ENCODE results near the gene MACROD2. TPM values are rescaled to one million over a fixed set of nuclear protein-coding genes. Genes with fewer than 3 reads are reported as not detected.

Gene MACROD2
- total and polyA plus RNA-seq, 2 of the 4 experiments (the other 2 are of a cell fraction) = not detected

DNA sequence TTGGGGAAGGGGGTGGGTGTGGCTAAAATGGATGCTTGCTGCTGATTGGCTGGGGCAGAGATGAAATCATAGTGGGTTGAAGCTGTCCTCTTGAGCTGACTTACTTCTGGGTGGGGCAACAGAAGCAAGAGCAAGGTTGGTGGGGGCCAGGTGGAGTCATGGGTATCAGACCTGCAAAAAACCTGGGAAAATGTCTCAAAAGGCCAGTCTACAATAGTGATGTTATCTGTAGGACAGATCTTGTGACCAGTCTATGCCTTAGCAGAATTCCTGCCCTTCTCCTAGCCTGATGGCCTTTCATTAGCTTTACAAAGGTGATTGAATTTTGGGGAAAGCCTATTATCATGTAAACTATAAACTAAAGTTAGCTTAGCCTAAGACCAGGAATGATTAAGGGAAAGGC, 1632.2 kb downstream of the MACROD2 start:
- H3K23ac ChIP-seq (ENCODE audit: low read depth, low read length) = no peak overlapping the region
- H3K27me3 ChIP-seq (ENCODE audit: control insufficient read depth, insufficient read depth, low read length) = no peaks in the 10 kb centered on the region; the same call in 1 of the 2 replicates
- no peak overlapping the region for H2AK9ac ChIP-seq (replicated peaks; ENCODE audit: low read depth, low read length, poor library complexity)
- DNase-seq (no peak), ATAC-seq (ENCODE audit: low read depth) (no peak)
- no peak overlapping the region for H3K27ac ChIP-seq (ENCODE audit: insufficient read depth, low read length)
- POLR2A ChIA-PET (ENCODE audit: unreplicated experiment) = no interaction called here
- no peak overlapping the region for H2BK15ac ChIP-seq (ENCODE audit: low read depth, low read length)
- no peak overlapping the region for H3K14ac ChIP-seq (replicated peaks; ENCODE audit: low read depth, low read length)
- no peak overlapping the region for H2BK120ac ChIP-seq (ENCODE audit: low read depth, low read length)
- H3K9me3 ChIP-seq (ENCODE audit: control insufficient read depth, insufficient read depth, low read length) = no peaks in the 10 kb centered on the region
- no peaks in the 10 kb centered on the region for H3K79me1 ChIP-seq (ENCODE audit: low read depth in 1 of 2, low read length in 2 of 2)
- in situ Hi-C loops (cut with MboI; ENCODE audit: low sequenced_read_pairs) = no loop called here
- H3K4me3 ChIP-seq (ENCODE audit: insufficient read depth, low read depth, low read length) = no peak overlapping the region
- no peak overlapping the region for H3K18ac ChIP-seq (ENCODE audit: low read depth, low read length)
- H4K8ac ChIP-seq (ENCODE audit: low read depth in 2 of 2, low read length in 2 of 2) = no peak overlapping the region
- no peak overlapping the region for H3K4me2 ChIP-seq (ENCODE audit: low read depth, low read length)
- TF ChIP-seq CEBPB (IDR thresholded peaks at IDR 0.05; ENCODE audit: low read depth, low read length) = no peak
- TF ChIP-seq NFE2L2 (IDR thresholded peaks at IDR 0.05; ENCODE audit: low read depth, low read length) = no peak
- no peak for TF ChIP-seq MAFK (IDR thresholded peaks at IDR 0.05; ENCODE audit: low read depth, low read length)
- no peak for TF ChIP-seq RFX5 (IDR thresholded peaks at IDR 0.05; ENCODE audit: low read depth, low read length)
- TF ChIP-seq MAZ (IDR thresholded peaks at IDR 0.05; ENCODE audit: borderline replicate concordance, low read depth, low read length) = no peak
- TF ChIP-seq BHLHE40 (IDR thresholded peaks at IDR 0.05; ENCODE audit: low read depth, low read length) = no peak
- TF ChIP-seq, protein P1, sequence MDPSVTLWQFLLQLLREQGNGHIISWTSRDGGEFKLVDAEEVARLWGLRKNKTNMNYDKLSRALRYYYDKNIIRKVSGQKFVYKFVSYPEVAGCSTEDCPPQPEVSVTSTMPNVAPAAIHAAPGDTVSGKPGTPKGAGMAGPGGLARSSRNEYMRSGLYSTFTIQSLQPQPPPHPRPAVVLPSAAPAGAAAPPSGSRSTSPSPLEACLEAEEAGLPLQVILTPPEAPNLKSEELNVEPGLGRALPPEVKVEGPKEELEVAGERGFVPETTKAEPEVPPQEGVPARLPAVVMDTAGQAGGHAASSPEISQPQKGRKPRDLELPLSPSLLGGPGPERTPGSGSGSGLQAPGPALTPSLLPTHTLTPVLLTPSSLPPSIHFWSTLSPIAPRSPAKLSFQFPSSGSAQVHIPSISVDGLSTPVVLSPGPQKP (IDR thresholded peaks at IDR 0.05; ENCODE audit: borderline replicate concordance, low read depth, low read length) = no peak
- no peak for TF ChIP-seq POLR2A (IDR thresholded peaks at IDR 0.05; ENCODE audit: low read depth, low read length)
- no peak for TF ChIP-seq RAD21 (IDR thresholded peaks at IDR 0.05; ENCODE audit: low read length)
- TF ChIP-seq, protein P2, sequence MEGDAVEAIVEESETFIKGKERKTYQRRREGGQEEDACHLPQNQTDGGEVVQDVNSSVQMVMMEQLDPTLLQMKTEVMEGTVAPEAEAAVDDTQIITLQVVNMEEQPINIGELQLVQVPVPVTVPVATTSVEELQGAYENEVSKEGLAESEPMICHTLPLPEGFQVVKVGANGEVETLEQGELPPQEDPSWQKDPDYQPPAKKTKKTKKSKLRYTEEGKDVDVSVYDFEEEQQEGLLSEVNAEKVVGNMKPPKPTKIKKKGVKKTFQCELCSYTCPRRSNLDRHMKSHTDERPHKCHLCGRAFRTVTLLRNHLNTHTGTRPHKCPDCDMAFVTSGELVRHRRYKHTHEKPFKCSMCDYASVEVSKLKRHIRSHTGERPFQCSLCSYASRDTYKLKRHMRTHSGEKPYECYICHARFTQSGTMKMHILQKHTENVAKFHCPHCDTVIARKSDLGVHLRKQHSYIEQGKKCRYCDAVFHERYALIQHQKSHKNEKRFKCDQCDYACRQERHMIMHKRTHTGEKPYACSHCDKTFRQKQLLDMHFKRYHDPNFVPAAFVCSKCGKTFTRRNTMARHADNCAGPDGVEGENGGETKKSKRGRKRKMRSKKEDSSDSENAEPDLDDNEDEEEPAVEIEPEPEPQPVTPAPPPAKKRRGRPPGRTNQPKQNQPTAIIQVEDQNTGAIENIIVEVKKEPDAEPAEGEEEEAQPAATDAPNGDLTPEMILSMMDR (conservative IDR thresholded peaks at IDR 0.05; ENCODE audit: low read depth, low read length) = no peak
- no peaks in the 10 kb centered on the region for H3K4me1 ChIP-seq (ENCODE audit: control insufficient read depth, insufficient read depth, low read length)
- H4K5ac ChIP-seq (ENCODE audit: low read depth, low read length) = no peak overlapping the region
- intact Hi-C loops (cut with micrococcal nuclease) = no loop called here
- no peak overlapping the region for H2AK5ac ChIP-seq (ENCODE audit: low read depth, low read length)
- no peaks in the 10 kb centered on the region for H3K36me3 ChIP-seq (ENCODE audit: control insufficient read depth, insufficient read depth, low read length)
- no peak overlapping the region for H2BK5ac ChIP-seq (ENCODE audit: low read depth, low read length, poor library complexity, severe bottlenecking)
- H3K9ac ChIP-seq (ENCODE audit: low read depth, low read length) = no peak overlapping the region
- dilution Hi-C loops (cut with HindIII; ENCODE audit: low sequenced_read_pairs, unreplicated experiment) = no loop called here
- H2AFZ ChIP-seq (replicated peaks; ENCODE audit: low read length, poor library complexity) = no peak overlapping the region
- H4K91ac ChIP-seq (ENCODE audit: insufficient read depth, low read depth, low read length) = no peak overlapping the region
- H3K4ac ChIP-seq (ENCODE audit: low read depth, low read length) = no peak overlapping the region
- H2BK20ac ChIP-seq (ENCODE audit: low read depth, low read length) = no peak overlapping the region
- no peaks in the 10 kb centered on the region for H4K20me1 ChIP-seq (ENCODE audit: insufficient read depth, low read length)
- H3K9me1 ChIP-seq (ENCODE audit: insufficient read depth, low read length) = no peaks in the 10 kb centered on the region
- no peak overlapping the region for H3K56ac ChIP-seq (ENCODE audit: extremely low read depth, insufficient read depth, low read length)
- CTCF ChIA-PET = no interaction called here
- BruUV-seq (replicated peaks) = no TSS peak

Data from IMR-90 (cell line).